GM19239 (cell line): ENCODE measurements around the gene DHX35.

Experiments
- DNase-seq: peaks from one replicate; pipeline ENCODE4 v3.0.0; 2011; ENCODE audit warnings: low spot score; ENCODE audit not compliant: insufficient read length
- FAIRE-seq: peaks from 2 replicates; lab custom pipeline; 2011; peaks lifted over from hg19 to GRCh38; lab: Jason Lieb, UNC

DHX35 gene

GRCh38 chr20:38962044-38962927, at the start of gene DHX35:
DHX35 (plus strand) TSS chr20:38962344; CDS start chr20:38962368, 24 bp downstream.
- peak; percentile 88 for FAIRE-seq
- peak; percentile 92 for DNase-seq

GRCh38 chr20:38915355-38915754, 46.8 kb upstream of the DHX35 start:
- no peak for FAIRE-seq

GRCh38 chr20:38917657-38918056, 44.5 kb upstream of the DHX35 start:
- FAIRE-seq (no peak), DNase-seq (no peak)

More at GRCh38 chr20:38915355-38915754, 46.8 kb upstream of the DHX35 start:
- DNase-seq: no peak

GRCh38 chr20:38918172-38918571, 44.0 kb upstream of the DHX35 start:
- FAIRE-seq: no peak
- DNase-seq: no peak

GRCh38 chr20:38919683-38920082, 42.5 kb upstream of the DHX35 start:
- FAIRE-seq: no peak

GRCh38 chr20:38920411-38920810, 41.7 kb upstream of the DHX35 start:
- FAIRE-seq (no peak), DNase-seq (no peak)

More at GRCh38 chr20:38919683-38920082, 42.5 kb upstream of the DHX35 start:
- no peak for DNase-seq

GRCh38 chr20:38920851-38921250, 41.3 kb upstream of the DHX35 start:
- FAIRE-seq (no peak), DNase-seq (no peak)

GRCh38 chr20:38924718-38925117, 37.4 kb upstream of the DHX35 start:
- no peak for FAIRE-seq

GRCh38 chr20:38926142-38926933, 35.8 kb upstream of the DHX35 start, which contains the start of gene FAM83D:
FAM83D (plus strand) TSS chr20:38926417; CDS start chr20:38926443, 26 bp downstream.
- DNase-seq: peak; percentile 98
- peak; percentile 84 for FAIRE-seq

More at GRCh38 chr20:38924718-38925117, 37.4 kb upstream of the DHX35 start:
- no peak for DNase-seq

- peak; percentile 7 for DNase-seq
Observed at GRCh38 chr20:38926934-38927616, 35.1 kb upstream of the DHX35 start.

GRCh38 chr20:38927902-38928578, 34.1 kb upstream of the DHX35 start:
- DNase-seq (no peak), FAIRE-seq (peak; percentile 49)

More at GRCh38 chr20:38926934-38927616, 35.1 kb upstream of the DHX35 start:
- FAIRE-seq: no peak

- no peak for FAIRE-seq
- DNase-seq: no peak
Observed at GRCh38 chr20:38930242-38930569, 31.9 kb upstream of the DHX35 start.

GRCh38 chr20:38931984-38932383, 30.2 kb upstream of the DHX35 start:
- DNase-seq: no peak
- FAIRE-seq: no peak

GRCh38 chr20:38932457-38933120, 29.6 kb upstream of the DHX35 start:
- no peak for FAIRE-seq
- DNase-seq: no peak

GRCh38 chr20:38934530-38934929, 27.6 kb upstream of the DHX35 start:
- DNase-seq: no peak
- no peak for FAIRE-seq

- FAIRE-seq (no peak), DNase-seq (no peak)
Observed at GRCh38 chr20:38935285-38935684, 26.9 kb upstream of the DHX35 start.

- FAIRE-seq: no peak
- no peak for DNase-seq
Observed at GRCh38 chr20:38935967-38936407, 26.2 kb upstream of the DHX35 start.

GRCh38 chr20:38937000-38937399, 25.1 kb upstream of the DHX35 start:
- DNase-seq (no peak), FAIRE-seq (no peak)

- FAIRE-seq (no peak), DNase-seq (no peak)
Observed at GRCh38 chr20:38937978-38938473, 24.1 kb upstream of the DHX35 start.
